NCI-H1436 treated with DMSO at 0.1 percent for 48 hours (cell line): ENCODE results near the gene ADRA2A.

Source experiments
- DNase-seq: peaks from one replicate; lab custom pipeline; 2025; lab: John Stamatoyannopoulos, UW

The ADRA2A gene

GRCh38 chr10:111076682-111077478 lies at the start of gene ADRA2A:
Gene ADRA2A, plus strand, starts transcription at chr10:111077029. Its CDS starts 968 bp downstream, at chr10:111077997.
- no peak for DNase-seq

GRCh38 chr10:111030042-111030750 lies 46.6 kb upstream of the ADRA2A start:
- DNase-seq: no peak

- no peak for DNase-seq
Measured at GRCh38 chr10:111034598-111035310, 42.1 kb upstream of the ADRA2A start.

- DNase-seq: no peak
Measured at GRCh38 chr10:111035542-111035941, 41.3 kb upstream of the ADRA2A start.

GRCh38 chr10:111037858-111038257 lies 39.0 kb upstream of the ADRA2A start:
- no peak for DNase-seq

GRCh38 chr10:111039522-111039921 lies 37.3 kb upstream of the ADRA2A start:
- DNase-seq: no peak

GRCh38 chr10:111057006-111057405 lies 19.8 kb upstream of the ADRA2A start:
- DNase-seq: no peak

GRCh38 chr10:111063471-111063870 lies 13.4 kb upstream of the ADRA2A start:
- no peak for DNase-seq

GRCh38 chr10:111072232-111072631 lies 4.6 kb upstream of the ADRA2A start:
- no peak for DNase-seq

GRCh38 chr10:111075577-111076185 lies 1.1 kb upstream of the ADRA2A start:
- no peak for DNase-seq

- no peak for DNase-seq
Measured at GRCh38 chr10:111076191-111076681, 593 bp upstream of the ADRA2A start.

- no peak for DNase-seq
Measured at GRCh38 chr10:111077479-111077784, 603 bp downstream of the ADRA2A start.

GRCh38 chr10:111077785-111078504 lies 1.1 kb downstream of the ADRA2A start:
- no peak for DNase-seq

- no peak for DNase-seq
Measured at GRCh38 chr10:111078505-111079185, 1.8 kb downstream of the ADRA2A start.

- DNase-seq: no peak
Measured at GRCh38 chr10:111079241-111079760, 2.5 kb downstream of the ADRA2A start.

- DNase-seq: no peak
Measured at GRCh38 chr10:111079781-111080180, 3.0 kb downstream of the ADRA2A start.

- DNase-seq: no peak
Measured at GRCh38 chr10:111080224-111080623, 3.4 kb downstream of the ADRA2A start.

- DNase-seq: no peak
Measured at GRCh38 chr10:111081595-111081994, 4.8 kb downstream of the ADRA2A start.

GRCh38 chr10:111082102-111082975 lies 5.5 kb downstream of the ADRA2A start:
- DNase-seq: no peak
